Stimulated activated naive CD8-positive, alpha-beta T cell treated with anti-CD3 and anti-CD28 coated beads, Interleukin-15, Interleukin-2, amounts not matched to agents 100 U/mL and 50 U/mL, for 24 hours (primary cell): ENCODE results near the gene APOL2.
"Not testable (repeated sequence)": the region's sequence is repeated elsewhere in the genome, so short reads cannot be mapped to it uniquely, and the experiment has no call there.

ENCODE experiments used
- ATAC-seq: fragments of 150-1000 bp; cut with Tn5 transposase; one replicate; pipeline ENCODE4 v1.10.0; 2021
- DNase-seq: peaks from one replicate; pipeline ENCODE4 v3.0.0; 2021

APOL2 gene

DNA sequence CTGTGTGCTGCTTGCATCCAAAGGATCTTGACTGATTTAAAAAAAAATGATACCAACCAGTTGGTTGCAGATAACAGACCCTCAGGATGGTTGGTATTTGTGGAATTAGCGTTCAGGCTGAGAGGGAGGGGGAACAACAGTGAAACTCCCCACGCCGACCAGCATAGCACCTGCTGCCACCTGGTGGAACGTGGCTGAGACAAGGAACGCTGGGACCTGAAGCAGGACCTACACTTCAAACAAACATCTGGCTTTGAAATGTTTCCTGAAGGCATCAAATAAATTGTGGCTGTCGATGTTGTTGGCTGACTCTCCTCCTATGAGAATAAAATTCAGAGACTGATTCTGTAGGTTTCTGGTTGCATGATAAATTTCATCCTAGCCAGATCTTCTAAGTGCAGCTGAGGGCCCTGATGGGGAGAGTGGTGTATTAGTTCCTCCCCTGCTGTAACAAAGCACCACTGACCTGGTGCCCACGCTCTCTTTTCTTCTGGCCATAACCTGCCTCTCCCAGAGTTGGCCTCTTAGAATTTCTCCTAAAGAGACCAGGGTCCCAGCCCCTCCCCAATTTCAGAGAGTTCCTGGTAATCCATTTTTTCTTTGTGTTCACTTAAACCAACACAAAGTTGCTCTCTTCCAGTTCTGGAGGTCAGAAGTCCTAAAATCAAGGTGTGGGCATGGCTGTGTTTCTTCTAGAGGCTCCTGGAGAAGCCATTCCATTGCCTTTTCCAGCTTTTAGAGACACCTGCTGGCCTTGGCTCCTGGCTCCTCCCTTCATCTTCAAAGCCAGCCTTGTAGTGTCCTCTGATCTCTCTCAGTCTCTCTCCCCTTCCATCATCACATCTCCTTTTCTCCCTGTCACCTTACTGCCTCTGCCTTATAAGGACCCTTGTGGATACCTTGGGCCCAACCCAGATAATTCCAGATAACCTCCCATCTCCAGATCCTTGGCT, 17.3 kb downstream of the APOL2 start:
- DNase-seq (peak; percentile 63), ATAC-seq (peak; percentile 59)

GRCh38 chr22:36220451-36220921, 18.8 kb downstream of the APOL2 start:
- ATAC-seq, result no peak
- DNase-seq, result no peak

DNA sequence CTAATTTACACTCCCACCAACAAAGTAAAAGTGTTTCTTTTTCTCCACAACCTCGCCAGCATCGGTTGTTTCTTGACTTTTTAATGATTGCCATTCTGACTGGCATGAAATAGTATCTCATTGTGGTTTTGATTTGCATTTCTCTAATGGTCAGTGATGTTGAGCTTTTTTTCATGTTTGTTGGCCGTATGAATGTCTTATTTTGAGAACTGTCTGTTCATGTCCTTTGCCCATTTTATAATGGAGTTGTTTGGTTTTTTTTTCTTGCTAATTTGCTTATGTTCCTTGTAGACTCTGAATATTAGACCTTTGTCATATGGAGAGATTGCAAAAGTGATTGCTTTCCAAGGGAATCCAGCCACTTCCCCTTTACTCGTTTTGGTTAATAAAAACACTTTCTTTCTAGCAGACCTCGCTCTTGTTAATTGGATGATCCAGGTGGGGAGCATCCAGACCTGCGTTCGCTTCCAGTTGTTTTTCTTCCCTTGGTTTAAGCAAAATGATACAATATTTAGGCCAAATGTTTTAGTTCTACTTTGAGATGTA, 20.6 kb downstream of the APOL2 start:
- DNase-seq, result no peak
- ATAC-seq, result no peak

DNA sequence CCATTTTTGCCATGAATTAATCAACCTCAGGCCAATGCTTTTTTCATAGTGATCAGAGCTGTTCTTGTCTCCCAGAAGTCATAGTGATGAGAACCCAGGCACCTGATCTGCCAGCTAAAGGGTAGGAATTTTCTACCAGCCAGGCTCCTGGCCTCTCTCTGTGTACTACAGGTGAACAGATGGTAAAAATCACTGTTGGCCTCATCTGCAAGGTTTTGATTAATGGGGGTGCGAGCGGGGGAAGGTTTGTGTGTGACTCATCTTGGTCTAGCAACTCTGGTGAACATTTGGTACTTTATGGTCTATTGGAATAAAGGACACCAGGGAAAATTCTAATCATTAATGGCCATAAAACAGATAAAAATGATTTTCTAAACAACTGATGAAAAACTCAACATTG, 23.3 kb downstream of the APOL2 start:
- ATAC-seq (no peak), DNase-seq (no peak)

- ATAC-seq (no peak), DNase-seq (no peak)
Measured at GRCh38 chr22:36213586-36213985, 25.7 kb downstream of the APOL2 start.

- DNase-seq (no peak), ATAC-seq (no peak)
Measured at GRCh38 chr22:36212901-36213300, 26.4 kb downstream of the APOL2 start.

DNA sequence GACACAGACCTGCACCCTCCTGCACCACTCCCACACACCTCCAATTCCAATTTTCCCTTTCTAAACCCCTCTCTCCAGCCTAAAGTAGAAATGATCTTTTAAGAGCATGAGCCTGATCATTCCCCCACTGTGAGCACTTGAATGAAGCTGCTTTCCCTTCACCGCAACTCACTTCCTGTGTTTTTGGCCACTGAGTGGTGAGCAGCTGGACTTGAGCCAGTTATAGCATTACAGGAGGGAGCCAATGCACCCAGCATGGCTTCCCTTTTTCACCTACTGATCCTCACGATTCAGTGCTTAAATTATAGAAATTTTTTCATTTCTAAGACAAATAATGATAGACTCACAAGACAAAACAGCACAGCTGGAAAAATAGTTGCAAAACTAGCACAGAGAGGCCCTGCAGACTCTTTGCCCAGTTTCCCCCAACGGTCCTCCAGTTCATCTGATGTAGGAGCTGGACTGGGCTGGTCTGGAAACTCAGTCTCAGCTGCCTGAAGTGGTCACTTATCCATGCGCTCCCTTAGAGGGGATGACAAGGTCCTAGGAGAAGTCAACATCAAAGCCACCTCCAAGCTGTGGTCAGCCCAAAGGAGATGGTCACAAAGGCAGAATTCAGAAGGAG, 28.0 kb downstream of the APOL2 start:
- ATAC-seq (no peak), DNase-seq (no peak)

- DNase-seq (no peak), ATAC-seq (no peak)
Measured at GRCh38 chr22:36210224-36210623, 29.1 kb downstream of the APOL2 start.

GRCh38 chr22:36209488-36209908, 29.8 kb downstream of the APOL2 start:
- not testable (repeated sequence) for ATAC-seq, DNase-seq

GRCh38 chr22:36208914-36209313, 30.4 kb downstream of the APOL2 start:
- no peak for DNase-seq

DNA sequence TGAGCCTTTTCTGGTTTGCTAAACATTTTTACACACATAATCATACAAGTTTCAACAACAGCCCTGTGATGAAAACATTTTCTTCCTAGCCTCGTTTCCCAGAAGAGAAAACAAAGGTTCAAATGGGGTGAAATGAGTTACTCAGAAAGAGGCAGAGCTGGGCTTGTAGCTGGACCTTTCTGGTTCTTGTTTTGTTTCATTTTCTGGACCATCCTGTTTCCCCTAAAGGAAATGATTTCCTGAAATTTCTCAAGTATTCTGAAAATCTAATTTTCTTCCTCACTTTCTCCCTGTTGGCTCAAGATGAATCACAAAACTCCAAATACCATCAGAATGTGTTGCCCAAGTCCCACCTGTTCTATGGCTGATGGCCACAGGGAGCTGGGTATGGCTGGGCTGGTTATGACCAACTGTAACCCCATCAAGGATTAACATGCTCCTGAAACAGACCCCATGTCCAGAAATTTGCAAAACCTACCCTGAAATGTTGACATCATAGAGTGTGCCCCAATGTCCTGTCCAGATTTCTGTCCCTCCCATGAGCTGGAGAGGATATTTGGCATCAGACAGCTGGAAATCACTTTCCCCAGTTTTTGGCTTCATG, 31.1 kb downstream of the APOL2 start:
- DNase-seq (no peak), ATAC-seq (no peak)

More at GRCh38 chr22:36208914-36209313, 30.4 kb downstream of the APOL2 start:
- ATAC-seq, result no peak

GRCh38 chr22:36206255-36206654, 33.1 kb downstream of the APOL2 start:
- ATAC-seq (no peak), DNase-seq (no peak)

- ATAC-seq, DNase-seq: not testable (repeated sequence)
Measured at GRCh38 chr22:36205573-36205972, 33.8 kb downstream of the APOL2 start.

GRCh38 chr22:36204632-36205015, 34.7 kb downstream of the APOL2 start:
- no peak for ATAC-seq
- DNase-seq, result no peak

DNA sequence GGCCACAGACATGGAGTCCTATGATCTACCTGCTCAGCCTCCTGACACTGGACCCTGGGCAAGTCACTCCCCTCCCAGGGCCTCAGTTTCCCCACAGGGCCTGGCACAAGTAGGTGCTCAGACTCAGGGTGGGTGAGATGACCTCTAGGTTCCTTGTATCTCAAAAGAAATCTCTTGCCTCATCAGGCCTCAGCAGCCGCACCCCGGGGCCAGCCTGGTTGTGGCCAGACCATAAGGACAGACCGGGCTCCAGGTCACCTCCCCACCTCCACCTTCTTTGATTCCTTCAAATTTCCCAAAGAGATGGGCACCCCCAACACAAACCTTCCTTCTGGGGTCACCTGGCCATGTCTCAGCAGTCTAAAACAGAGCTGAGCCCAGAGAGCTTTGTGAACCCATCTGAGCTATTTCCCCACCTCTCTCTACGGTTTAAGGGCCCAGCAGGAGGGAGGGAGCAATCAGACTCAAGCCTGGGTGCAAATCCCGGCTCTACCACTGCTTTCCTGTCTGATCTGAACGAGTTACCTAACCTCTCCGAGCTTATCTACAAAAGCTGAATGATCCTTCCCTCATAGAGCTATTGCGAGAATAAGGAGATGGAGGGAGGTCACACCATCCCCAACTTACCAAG, 35.2 kb downstream of the APOL2 start:
- no peak for DNase-seq
- ATAC-seq, result no peak

- DNase-seq, ATAC-seq: not testable (repeated sequence)
Measured at GRCh38 chr22:36203441-36203840, 35.9 kb downstream of the APOL2 start.

DNA sequence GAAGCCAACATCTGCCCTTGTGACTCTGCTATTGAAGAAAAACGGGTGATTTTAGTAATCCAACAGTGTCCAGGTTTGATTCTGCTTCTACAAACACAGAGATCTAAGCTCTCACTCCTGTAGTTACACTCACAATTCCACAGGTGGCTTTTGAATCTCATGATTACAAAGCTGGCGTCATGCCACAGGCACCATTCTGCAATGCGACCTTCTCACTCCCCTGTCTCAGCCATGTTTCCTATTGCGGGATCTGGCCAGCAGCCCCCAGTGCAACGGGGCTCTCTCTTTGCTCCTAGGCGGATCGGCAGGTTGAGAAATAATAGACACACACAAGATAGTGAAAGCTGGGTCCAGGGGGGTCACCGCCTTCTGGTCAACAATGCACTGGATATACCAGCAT, 36.4 kb downstream of the APOL2 start:
- ATAC-seq, DNase-seq: not testable (repeated sequence)

DNA sequence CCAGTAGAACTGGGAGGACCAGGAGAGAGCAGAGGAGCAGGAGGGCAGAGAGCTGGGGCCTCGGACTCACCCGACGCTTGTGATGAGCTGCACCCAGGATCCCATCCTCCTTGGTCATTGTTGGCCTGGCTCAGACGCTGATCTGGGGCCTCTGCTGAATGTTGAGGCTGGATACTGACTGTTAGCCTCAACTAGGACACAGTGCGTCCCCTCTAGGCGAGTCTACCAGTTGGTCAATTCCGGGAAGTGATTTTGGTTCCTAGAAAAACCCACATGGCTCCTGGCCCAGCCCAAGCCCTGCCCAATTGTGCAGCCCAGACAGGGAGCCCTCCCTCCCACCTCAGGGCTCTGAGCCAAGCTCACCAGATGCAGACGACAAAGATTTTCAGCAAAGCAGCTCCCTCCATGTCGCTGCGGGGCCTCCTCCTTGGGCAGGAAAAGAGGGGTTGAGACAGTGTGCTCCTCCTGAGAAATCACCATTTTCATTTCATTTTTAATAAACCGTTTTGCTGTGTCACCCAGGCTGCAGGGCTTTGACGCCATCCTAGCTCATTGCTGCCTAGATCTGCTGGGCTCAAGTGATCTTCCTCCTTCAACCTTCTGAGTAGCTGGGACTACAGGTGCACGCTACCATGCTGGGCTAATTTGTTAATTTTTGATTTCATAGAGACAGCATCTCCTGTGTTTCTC, 37.6 kb downstream of the APOL2 start, which contains the start of gene APOL4:
TSS of gene APOL4 (minus strand) at position 180 of the 690 bp plus-strand sequence. CDS start at position 105, 75 bp downstream.
- ATAC-seq (no peak), DNase-seq (no peak)

DNA sequence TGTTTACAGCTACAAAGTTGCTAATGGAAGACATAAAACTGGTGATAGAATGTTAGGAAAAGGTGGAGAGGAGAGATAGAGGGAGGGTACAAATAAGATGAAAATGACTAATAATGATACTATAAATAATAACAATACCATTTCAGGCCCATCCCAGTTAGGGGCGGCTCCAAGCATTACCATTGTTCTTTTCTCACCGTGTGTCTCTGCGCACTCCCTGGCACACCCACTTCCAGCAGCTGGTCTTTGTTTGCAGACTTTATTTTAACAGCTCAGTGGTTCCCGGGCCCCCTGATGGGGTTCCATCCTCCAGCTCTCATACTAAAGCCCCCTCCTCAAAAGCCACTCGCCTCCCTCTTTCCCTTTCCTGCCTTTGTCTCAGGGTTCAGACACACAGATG, 38.3 kb downstream of the APOL2 start:
- ATAC-seq, DNase-seq: not testable (repeated sequence)

DNA sequence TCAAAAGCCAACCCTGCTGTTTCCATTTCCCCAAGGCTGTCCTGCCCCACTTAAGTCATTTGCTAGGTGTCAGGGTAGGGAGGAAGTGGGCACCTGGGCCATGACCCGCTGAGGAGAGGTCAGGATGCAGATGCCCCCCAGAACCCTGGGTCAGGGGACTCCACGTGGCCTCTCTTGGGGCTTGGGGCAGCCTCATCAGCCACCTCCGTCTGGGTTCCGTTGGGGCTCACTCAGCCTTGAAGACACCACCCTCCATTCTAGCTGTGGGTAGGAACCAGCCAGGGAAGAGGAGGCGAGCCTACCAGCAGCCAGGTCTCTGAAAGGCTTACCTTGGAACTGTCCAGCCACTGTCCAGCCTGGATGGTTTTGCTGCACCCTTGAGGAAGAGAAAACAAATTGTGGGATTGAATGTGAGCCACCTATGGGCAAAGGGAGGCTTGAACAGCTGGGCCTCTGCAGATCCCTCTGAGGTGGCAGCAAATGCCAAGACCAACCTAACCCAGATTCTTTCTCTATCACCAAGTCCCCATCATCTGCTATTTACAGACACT, 40.3 kb downstream of the APOL2 start:
- DNase-seq, result no peak
- ATAC-seq, result no peak

DNA sequence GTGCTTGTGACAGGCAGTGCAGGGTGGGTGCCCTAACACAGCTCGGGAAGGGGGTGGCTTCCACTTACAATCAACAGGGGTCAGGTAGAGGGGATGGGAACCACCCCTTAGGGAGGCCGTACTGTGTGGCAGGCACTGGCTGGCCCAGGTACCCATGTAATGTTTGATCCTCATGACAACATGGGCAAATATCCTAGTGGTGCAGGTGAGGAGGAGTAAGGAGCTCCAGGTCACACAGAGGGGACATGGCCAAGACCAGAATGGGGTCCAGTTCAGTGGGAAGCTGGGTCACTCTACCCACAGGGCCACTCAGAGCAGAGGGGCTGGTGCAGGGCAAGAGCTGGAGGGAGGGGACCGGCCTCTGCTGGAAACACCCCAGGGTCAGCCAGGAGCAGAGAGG, 40.8 kb downstream of the APOL2 start:
- no peak for DNase-seq

More for the DNA sequence above, 40.8 kb downstream of the APOL2 start:
- ATAC-seq, result no peak
